ENCODE data around the gene C4orf50. TPM values are rescaled to one million over a fixed set of nuclear protein-coding genes. Genes with fewer than 3 reads are reported as not detected.
"Not testable (repeated sequence)": the region's sequence is repeated elsewhere in the genome, so short reads cannot be mapped to it uniquely, and the experiment has no call there.

Gene C4orf50
- total RNA-seq, 1 donor from 2014 or later, result 2.3 TPM

- intact Hi-C loops (cut with micrococcal nuclease), result loop anchor here (10.0 kb wide), 1 partner anchor 128 kb away; no protein-coding TSS in a partner anchor
Measured at GRCh38 chr4:5952975-5953951, 65.0 kb downstream of the C4orf50 start.

- intact Hi-C loops (cut with micrococcal nuclease), result loop anchor here (10.0 kb wide), 1 partner anchor 128 kb away; no protein-coding TSS in a partner anchor
Measured at GRCh38 chr4:5952286-5952974, 65.8 kb downstream of the C4orf50 start.

- intact Hi-C loops (cut with micrococcal nuclease), result not testable (repeated sequence)
Measured at GRCh38 chr4:5946653-5947052, 71.6 kb downstream of the C4orf50 start.

- intact Hi-C loops (cut with micrococcal nuclease), result no loop called here
Measured at GRCh38 chr4:5945936-5946335, 72.3 kb downstream of the C4orf50 start.

- intact Hi-C loops (cut with micrococcal nuclease), result no loop called here
Measured at GRCh38 chr4:5945171-5945570, 73.1 kb downstream of the C4orf50 start.

GRCh38 chr4:5943561-5943960 is 74.7 kb downstream of the C4orf50 start:
- intact Hi-C loops (cut with micrococcal nuclease), result no loop called here

GRCh38 chr4:5942947-5943346 is 75.3 kb downstream of the C4orf50 start:
- intact Hi-C loops (cut with micrococcal nuclease), result no loop called here

- intact Hi-C loops (cut with micrococcal nuclease), result no loop called here
Measured at GRCh38 chr4:5941601-5942000, 76.6 kb downstream of the C4orf50 start.

GRCh38 chr4:5940470-5941203 is 77.6 kb downstream of the C4orf50 start:
- intact Hi-C loops (cut with micrococcal nuclease), result no loop called here

- intact Hi-C loops (cut with micrococcal nuclease), result no loop called here
Measured at GRCh38 chr4:5933996-5934831, 84.0 kb downstream of the C4orf50 start.

- intact Hi-C loops (cut with micrococcal nuclease), result no loop called here
Measured at GRCh38 chr4:5933116-5933515, 85.1 kb downstream of the C4orf50 start.

- intact Hi-C loops (cut with micrococcal nuclease), result no loop called here
Measured at GRCh38 chr4:5932035-5932568, 86.1 kb downstream of the C4orf50 start.

GRCh38 chr4:5931526-5931925 is 86.7 kb downstream of the C4orf50 start:
- intact Hi-C loops (cut with micrococcal nuclease), result no loop called here

- intact Hi-C loops (cut with micrococcal nuclease), result no loop called here
Measured at GRCh38 chr4:5930876-5931275, 87.4 kb downstream of the C4orf50 start.

- intact Hi-C loops (cut with micrococcal nuclease), result no loop called here
Measured at GRCh38 chr4:5930456-5930855, 87.8 kb downstream of the C4orf50 start.

GRCh38 chr4:5928844-5929420 is 89.3 kb downstream of the C4orf50 start:
- intact Hi-C loops (cut with micrococcal nuclease), result no loop called here

GRCh38 chr4:5928274-5928673 is 90.0 kb downstream of the C4orf50 start:
- intact Hi-C loops (cut with micrococcal nuclease), result no loop called here

GRCh38 chr4:5927747-5928146 is 90.5 kb downstream of the C4orf50 start:
- intact Hi-C loops (cut with micrococcal nuclease), result no loop called here

GRCh38 chr4:5927116-5927515 is 91.1 kb downstream of the C4orf50 start:
- intact Hi-C loops (cut with micrococcal nuclease), result no loop called here

- intact Hi-C loops (cut with micrococcal nuclease), result no loop called here
Measured at GRCh38 chr4:5926598-5926997, 91.6 kb downstream of the C4orf50 start.
